ENCODE data around the gene DMKN. TPM values are rescaled to one million over a fixed set of nuclear protein-coding genes. Genes with fewer than 3 reads are reported as not detected.

The DMKN gene
- total and polyA plus RNA-seq, 9 of the 15 experiments (the other 6 are each of a cell fraction or from before 2014, with no cell fraction given) = 0.36 to 0.53 TPM; not detected in 7

GRCh38 chr19:35509861-35510625, 3.4 kb downstream of the DMKN start:
- peaks cover 0 to 36% of the 10 kb centered on the region in 2 experiments; a peak in 4 of 5 replicates for H3K4me1 ChIP-seq (replicated peaks in 1 of 2; ENCODE audit: control insufficient read depth in 2 of 2, insufficient read depth in 2 of 2, low read length in 2 of 2)
- POLR2A ChIA-PET = interaction anchor here (0.6 to 1.3 kb wide), 7 partner anchors 9 to 385 kb away, joined by 3 to 5 read pairs (median 3); no protein-coding TSS in a partner anchor
- H4K20me1 ChIP-seq (replicated peaks; ENCODE audit: control insufficient read depth, insufficient read depth, low read length) = peaks cover 22% of the 10 kb centered on the region
- 1% methylated on average over 39 of the region's 39 CpGs for WGBS (ENCODE audit: insufficient coverage, low coverage, missing lambda C conversion rate)
- H3K4me3 ChIP-seq = no peak overlapping the region
- in situ Hi-C loops (cut with MboI) (no loop called here), intact Hi-C loops (cut with micrococcal nuclease) (no loop called here)
- DNase-seq (ENCODE audit: extremely low read depth in 1 of 4, low spot score in 3 of 4) (peak; percentile 81 to 93 (median 90)), FAIRE-seq (peak; percentile 61), ATAC-seq (peak; percentile 93)
- H3K9ac ChIP-seq (ENCODE audit: insufficient read depth in 1 of 2, low read depth in 2 of 2, low read length in 2 of 2) = peak overlapping the region in 1 of 2 experiments; percentile 63; a peak in 1 of 4 replicates
- CTCF ChIA-PET (ENCODE audit: low intra/inter-chr PET ratio) = interaction anchor here (0.6 to 1.1 kb wide), 2 partner anchors 206 to 207 kb away, joined by 3 read pairs; partner anchors contain the start of gene KMT2B
- no peak overlapping the region for H3K27ac ChIP-seq (ENCODE audit: extremely low read depth, low read depth, low read length)
- no peak overlapping the region for H2AFZ ChIP-seq (ENCODE audit: low read depth, low read length)
- peaks cover 2% of the 10 kb centered on the region for H3K9me1 ChIP-seq (ENCODE audit: control insufficient read depth, insufficient read depth, low read length)
- no TSS peak for BruUV-seq (replicated peaks)
- H3K36me3 ChIP-seq (ENCODE audit: control insufficient read depth, insufficient read depth, low read length) = no peaks in the 10 kb centered on the region
- H3K27me3 ChIP-seq (ENCODE audit: control insufficient read depth in 2 of 2, insufficient read depth in 2 of 2, low read length in 2 of 2) = peaks cover 66 to 88% of the 10 kb centered on the region in 2 experiments
- H3K4me2 ChIP-seq (ENCODE audit: insufficient read depth, low read length) = peak overlapping the region; percentile 1; the same call in 1 of the 2 replicates
- no peaks in the 10 kb centered on the region for H3K79me2 ChIP-seq (ENCODE audit: control insufficient read depth, insufficient read depth, low read length)
- no peaks in the 10 kb centered on the region for H3K9me3 ChIP-seq (replicated peaks; ENCODE audit: control insufficient read depth, insufficient read depth, low read depth, low read length)
- TF ChIP-seq CTCF (IDR thresholded peaks at IDR 0.05 in 2 of 3, conservative IDR thresholded peaks at IDR 0.05 in 1 of 3; ENCODE audit: insufficient read depth in 2 of 3, low read depth in 1 of 3, low read length in 3 of 3) (peak; percentile 87 to 96 (median 92)), RB1 (IDR thresholded peaks at IDR 0.05; ENCODE audit: low read depth) (peak; percentile 60; the same call in 1 of the 2 replicates), TEAD2 (tag; IDR thresholded peaks at IDR 0.05) (peak; percentile 94), CTBP1 (IDR thresholded peaks at IDR 0.05; ENCODE audit: borderline replicate concordance) (peak; percentile 67; the same call in 1 of the 2 replicates), NEUROD1 (IDR thresholded peaks at IDR 0.05; ENCODE audit: borderline replicate concordance, low read depth, low read length, partially characterized antibody) (no peak), TEAD4 (IDR thresholded peaks at IDR 0.05; ENCODE audit: low read length) (peak; percentile 82), TEAD4 (CRISPR knock-in tag; IDR thresholded peaks at IDR 0.05; ENCODE audit: borderline replicate concordance) (no peak), EGR1 (conservative IDR thresholded peaks at IDR 0.05) (peak; percentile 43; the same call in 1 of the 2 replicates), ERF (CRISPR knock-in tag; IDR thresholded peaks at IDR 0.05) (no peak), XRCC5 (IDR thresholded peaks at IDR 0.05; ENCODE audit: low read depth, low read length) (0 out of 2 replicates have a peak, but pooled peaks have one; percentile 47), TEAD1 (CRISPR knock-in tag; IDR thresholded peaks at IDR 0.05) (peak; percentile 98 to 99)
